IMR-90 (cell line): ENCODE results near the gene LILRA1. TPM values are rescaled to one million over a fixed set of nuclear protein-coding genes. Genes with fewer than 3 reads are reported as not detected.

Source experiments
- ATAC-seq: fragments of 200-7000 bp; cut with Tn5 transposase; 2 replicates; pipeline ENCODE4 v1.9.1; 2020; ENCODE audit warnings: low read depth, mild to moderate bottlenecking, moderate library complexity
- BruUV-seq: library from RNA; stranded (reverse); fragments of 400-500 nt; replicated peaks from 2 replicates; lab custom pipeline; 2021; lab: Mats Ljungman, UMichigan
- CTCF ChIA-PET: fragments of 300-600 bp; formaldehyde crosslinking; extraction: SDS; loops from one replicate; lab custom pipeline; 2021; ENCODE audit warnings: antibody characterized with exemption; lab: Yijun Ruan, JAX
- POLR2A ChIA-PET: fragments of 300-600 bp; sonication (Branson Sonifier 250); formaldehyde crosslinking; loops from one replicate; lab custom pipeline; 2022; ENCODE audit warnings: antibody characterized with exemption; ENCODE audit not compliant: unreplicated experiment; lab: Charles Lee
- DNase-seq: peaks from one replicate; pipeline ENCODE4 v3.0.0; 2013
- H2AFZ ChIP-seq: replicated peaks from 2 replicates; pipeline ENCODE3; 2013; ENCODE audit warnings: low read length, mild to moderate bottlenecking; ENCODE audit not compliant: poor library complexity
- H2AK5ac ChIP-seq: 2 replicates; pipeline ENCODE4 v1.6.1; 2013; ENCODE audit warnings: low read depth, low read length, inconsistent platforms
- H2AK9ac ChIP-seq: replicated peaks from 2 replicates; pipeline ENCODE3; 2013; ENCODE audit warnings: mild to moderate bottlenecking, low read depth, low read length, moderate library complexity; ENCODE audit not compliant: poor library complexity
- H2BK120ac ChIP-seq: 2 replicates; pipeline ENCODE4 v1.6.1; 2013; ENCODE audit warnings: low read depth, low read length, inconsistent platforms
- H2BK15ac ChIP-seq: 3 replicates; pipeline ENCODE4 v1.6.1; 2013; ENCODE audit warnings: low read depth, low read length, inconsistent platforms
- H2BK20ac ChIP-seq: 2 replicates; pipeline ENCODE4 v1.6.1; 2013; ENCODE audit warnings: low read depth, mild to moderate bottlenecking, inconsistent platforms, low read length, moderate library complexity
- H2BK5ac ChIP-seq: 2 replicates; pipeline ENCODE4 v1.6.1; 2013; ENCODE audit warnings: mild to moderate bottlenecking, low read depth, low read length, inconsistent platforms; ENCODE audit not compliant: poor library complexity, severe bottlenecking
- H3K14ac ChIP-seq: replicated peaks from 2 replicates; pipeline ENCODE4 v1.6.1; 2013; ENCODE audit warnings: low read depth, low read length, inconsistent platforms
- H3K18ac ChIP-seq: 2 replicates; pipeline ENCODE4 v1.6.1; 2013; ENCODE audit warnings: low read depth, low read length, control low read depth
- H3K23ac ChIP-seq: 2 replicates; pipeline ENCODE4 v1.6.1; 2013; ENCODE audit warnings: low read depth, low read length, inconsistent platforms
- H3K27ac ChIP-seq: 2 replicates; pipeline ENCODE4 v1.5.1; 2013; ENCODE audit warnings: mild to moderate bottlenecking, control low read depth, low read length; ENCODE audit not compliant: insufficient read depth
- H3K27me3 ChIP-seq: 2 replicates; pipeline ENCODE4 v1.6.1; 2013; ENCODE audit warnings: low read length; ENCODE audit not compliant: control insufficient read depth, insufficient read depth
- H3K36me3 ChIP-seq: 2 replicates; pipeline ENCODE4 v1.6.1; 2013; ENCODE audit warnings: low read length, mixed read lengths; ENCODE audit not compliant: control insufficient read depth, insufficient read depth
- H3K4ac ChIP-seq: 2 replicates; pipeline ENCODE4 v1.6.1; 2013; ENCODE audit warnings: low read depth, low read length, inconsistent platforms
- H3K4me1 ChIP-seq: 2 replicates; pipeline ENCODE4 v1.6.1; 2013; ENCODE audit warnings: low read length, mixed read lengths; ENCODE audit not compliant: control insufficient read depth, insufficient read depth
- H3K4me2 ChIP-seq: 2 replicates; pipeline ENCODE4 v1.6.1; 2013; ENCODE audit warnings: low read depth, mild to moderate bottlenecking, control low read depth, low read length, moderate library complexity
- H3K4me3 ChIP-seq: 2 replicates; pipeline ENCODE4 v1.5.1; 2013; ENCODE audit warnings: low read depth, mild to moderate bottlenecking, control low read depth, low read length, moderate library complexity; ENCODE audit not compliant: insufficient read depth
- H3K56ac ChIP-seq: 2 replicates; pipeline ENCODE4 v1.6.1; 2013; ENCODE audit warnings: low read length, inconsistent platforms; ENCODE audit not compliant: insufficient read depth; ENCODE audit errors: extremely low read depth
- H3K79me1 ChIP-seq, 2 experiments: 2 replicates each; pipeline ENCODE4 v1.6.1; 2013; ENCODE audit warnings: low read length in 2 of 2, inconsistent platforms in 1 of 2, low read depth in 1 of 2
- H3K9ac ChIP-seq: 2 replicates; pipeline ENCODE4 v1.6.1; 2013; ENCODE audit warnings: low read depth, low read length, control low read depth
- H3K9me1 ChIP-seq: 2 replicates; pipeline ENCODE4 v1.6.1; 2013; ENCODE audit warnings: low read length, inconsistent platforms; ENCODE audit not compliant: insufficient read depth
- H3K9me3 ChIP-seq: 2 replicates; pipeline ENCODE4 v1.6.1; 2013; ENCODE audit warnings: low read length; ENCODE audit not compliant: control insufficient read depth, insufficient read depth
- H4K20me1 ChIP-seq: 2 replicates; pipeline ENCODE4 v1.6.1; 2013; ENCODE audit warnings: low read length, inconsistent platforms; ENCODE audit not compliant: insufficient read depth
- H4K5ac ChIP-seq: 2 replicates; pipeline ENCODE4 v1.6.1; 2013; ENCODE audit warnings: mild to moderate bottlenecking, low read depth, low read length, control low read depth
- H4K8ac ChIP-seq, 2 experiments: 2 replicates each; pipeline ENCODE4 v1.6.1; 2013; ENCODE audit warnings: low read depth in 2 of 2, low read length in 2 of 2, control low read depth in 1 of 2, inconsistent platforms in 1 of 2
- H4K91ac ChIP-seq: 2 replicates; pipeline ENCODE4 v1.6.1; 2013; ENCODE audit warnings: low read depth, low read length, inconsistent platforms; ENCODE audit not compliant: insufficient read depth
- WGBS, 2 experiments: methylation state at CpG; one replicate each; pipeline versions ENCODE4 v1.1.5 to v1.1.7; 2013; ENCODE audit warnings: missing lambda C conversion rate in 2 of 2; ENCODE audit not compliant: insufficient read length in 1 of 2; ENCODE audit errors: extremely low coverage in 2 of 2; 5-methylcytosine and 5-hydroxymethylcytosine counted together
- dilution Hi-C: fragments of 300-500 bp; cut with HindIII; formaldehyde crosslinking; loops from one replicate; pipeline ENCODE4 v1.14.3; 2018; ENCODE audit warnings: low sequenced_read_pairs; ENCODE audit not compliant: unreplicated experiment
- in situ Hi-C: fragments of 300-500 bp; cut with MboI; formaldehyde crosslinking; loops from 3 replicates; pipeline ENCODE4 v1.14.3; 2019; ENCODE audit warnings: low sequenced_read_pairs, inconsistent platforms, mixed read lengths
- intact Hi-C: fragments of 100-400 bp; cut with micrococcal nuclease; formaldehyde crosslinking; loops from 2 replicates; pipeline ENCODE4 v1.10.0; 2022
- polyA plus RNA-seq, 3 experiments: library from polyadenylated mRNA; depleted of rRNA; stranded (reverse); fragments of >200 nt; gene quantifications; 2 replicates each; pipeline ENCODE4 v1.2.3, GENCODE V29; 2012; ENCODE audit warnings: low replicate concordance in 1 of 3
- total RNA-seq: library from RNA; depleted of rRNA; stranded (reverse); fragments of >200 nt; gene quantifications from 2 replicates; pipeline ENCODE4 v1.2.3, GENCODE V29; 2012
- TF ChIP-seq, protein P1 (sequence below): fragments of 150-350 bp; IDR thresholded peaks from 2 replicates; pipeline ENCODE4 v1.6.1; 2017; ENCODE audit warnings: mild to moderate bottlenecking, antibody characterized with exemption, low read length, low read depth

LILRA1 gene
- total and polyA plus RNA-seq, 2 of the 4 experiments (the other 2 are of a cell fraction): not detected

DNA sequence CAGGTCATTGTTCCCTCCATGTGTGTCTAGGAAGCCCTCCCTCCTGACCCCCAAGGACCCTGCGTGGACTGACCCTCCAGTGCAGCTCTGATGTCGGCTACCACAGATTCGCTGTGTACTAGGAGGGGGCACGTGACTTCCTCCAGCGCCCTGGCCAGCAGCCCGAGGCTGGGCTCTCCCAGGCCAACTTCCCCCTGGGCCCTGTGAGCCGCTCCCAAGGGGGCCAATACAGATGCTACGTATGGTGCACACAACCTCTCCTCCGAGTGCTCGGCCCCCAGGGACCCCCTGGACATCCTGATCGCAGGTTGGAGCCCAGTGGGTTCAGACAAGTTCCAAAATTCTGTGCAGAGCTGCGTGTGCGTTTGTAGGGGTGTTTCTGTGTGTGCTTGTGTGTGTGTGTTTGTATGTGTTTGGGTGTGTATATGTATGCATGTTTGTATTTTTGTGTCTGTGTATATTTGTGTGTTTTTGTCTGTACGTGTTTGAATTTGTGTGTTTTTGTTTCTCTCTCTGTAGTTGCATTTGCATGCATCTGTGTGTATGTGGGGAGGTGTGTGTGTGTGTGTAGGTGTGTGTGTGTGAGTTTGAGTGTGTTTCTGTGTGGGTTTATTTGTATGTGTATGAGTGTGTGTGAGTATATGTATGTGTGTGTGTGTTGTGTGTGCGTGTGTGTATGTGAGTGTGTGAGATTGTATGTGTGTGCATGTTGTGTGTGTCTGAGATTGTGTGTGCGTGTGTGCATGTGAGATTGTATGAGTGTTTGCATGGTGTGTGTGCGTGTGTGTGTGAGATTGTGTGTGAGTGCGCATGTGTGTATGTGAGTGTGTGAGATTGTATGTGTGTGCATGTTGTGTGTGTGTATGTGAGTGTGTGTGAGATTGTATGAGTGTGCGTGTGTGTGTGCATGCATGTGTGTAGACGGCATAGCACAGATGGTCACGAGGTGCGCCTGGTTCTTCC lies 41.2 kb upstream of the LILRA1 start:
- ChIA-PET POLR2A (no interaction called here), CTCF (no interaction called here)
- H2AK5ac ChIP-seq: no peak overlapping the region
- H3K23ac ChIP-seq: no peak overlapping the region
- no peak for DNase-seq
- H3K18ac ChIP-seq: no peak overlapping the region
- no peaks in the 10 kb centered on the region for H3K36me3 ChIP-seq
- peaks cover 38% of the 10 kb centered on the region for H3K9me3 ChIP-seq
- in situ Hi-C loops (no loop called here), dilution Hi-C loops (no loop called here), intact Hi-C loops (no loop called here)
- H2BK15ac ChIP-seq: no peak overlapping the region
- H2AK9ac ChIP-seq: no peak overlapping the region
- H3K4ac ChIP-seq: no peak overlapping the region
- H3K9ac ChIP-seq: no peak overlapping the region
- no peak overlapping the region for H2BK120ac ChIP-seq
- H3K56ac ChIP-seq: no peak overlapping the region
- H3K14ac ChIP-seq: no peak overlapping the region
- H4K91ac ChIP-seq: no peak overlapping the region
- H3K79me1 ChIP-seq: no peaks in the 10 kb centered on the region
- TF ChIP-seq, protein P1, sequence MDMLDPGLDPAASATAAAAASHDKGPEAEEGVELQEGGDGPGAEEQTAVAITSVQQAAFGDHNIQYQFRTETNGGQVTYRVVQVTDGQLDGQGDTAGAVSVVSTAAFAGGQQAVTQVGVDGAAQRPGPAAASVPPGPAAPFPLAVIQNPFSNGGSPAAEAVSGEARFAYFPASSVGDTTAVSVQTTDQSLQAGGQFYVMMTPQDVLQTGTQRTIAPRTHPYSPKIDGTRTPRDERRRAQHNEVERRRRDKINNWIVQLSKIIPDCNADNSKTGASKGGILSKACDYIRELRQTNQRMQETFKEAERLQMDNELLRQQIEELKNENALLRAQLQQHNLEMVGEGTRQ: no peak
- WGBS, 2 experiments: 74 to 100% methylated on average over 1 to 7 of the region's 22 CpGs
- peak overlapping the region; percentile 72 for H2BK5ac ChIP-seq
- no peak overlapping the region for H3K4me3 ChIP-seq
- H3K4me2 ChIP-seq: no peak overlapping the region
- ATAC-seq: no peak
- BruUV-seq: no TSS peak
- no peak overlapping the region for H4K5ac ChIP-seq
- H2AFZ ChIP-seq: no peak overlapping the region
- H3K27me3 ChIP-seq: no peaks in the 10 kb centered on the region
- no peak overlapping the region for H2BK20ac ChIP-seq
- H4K8ac ChIP-seq: no peak overlapping the region
- no peaks in the 10 kb centered on the region for H3K9me1 ChIP-seq
- H3K4me1 ChIP-seq: no peaks in the 10 kb centered on the region
- H4K20me1 ChIP-seq: no peaks in the 10 kb centered on the region
- H3K27ac ChIP-seq: no peak overlapping the region
